ENCODE results near the gene ASB3. TPM values are rescaled to one million over a fixed set of nuclear protein-coding genes. Genes with fewer than 3 reads are reported as not detected.

The ASB3 gene
- total RNA-seq, 2 donors from 2014 or later: 37.9 to 40.3 TPM

GRCh38 chr2:53818854-53819435, 32.2 kb upstream of the ASB3 start:
- TF ChIP-seq, protein P1, sequence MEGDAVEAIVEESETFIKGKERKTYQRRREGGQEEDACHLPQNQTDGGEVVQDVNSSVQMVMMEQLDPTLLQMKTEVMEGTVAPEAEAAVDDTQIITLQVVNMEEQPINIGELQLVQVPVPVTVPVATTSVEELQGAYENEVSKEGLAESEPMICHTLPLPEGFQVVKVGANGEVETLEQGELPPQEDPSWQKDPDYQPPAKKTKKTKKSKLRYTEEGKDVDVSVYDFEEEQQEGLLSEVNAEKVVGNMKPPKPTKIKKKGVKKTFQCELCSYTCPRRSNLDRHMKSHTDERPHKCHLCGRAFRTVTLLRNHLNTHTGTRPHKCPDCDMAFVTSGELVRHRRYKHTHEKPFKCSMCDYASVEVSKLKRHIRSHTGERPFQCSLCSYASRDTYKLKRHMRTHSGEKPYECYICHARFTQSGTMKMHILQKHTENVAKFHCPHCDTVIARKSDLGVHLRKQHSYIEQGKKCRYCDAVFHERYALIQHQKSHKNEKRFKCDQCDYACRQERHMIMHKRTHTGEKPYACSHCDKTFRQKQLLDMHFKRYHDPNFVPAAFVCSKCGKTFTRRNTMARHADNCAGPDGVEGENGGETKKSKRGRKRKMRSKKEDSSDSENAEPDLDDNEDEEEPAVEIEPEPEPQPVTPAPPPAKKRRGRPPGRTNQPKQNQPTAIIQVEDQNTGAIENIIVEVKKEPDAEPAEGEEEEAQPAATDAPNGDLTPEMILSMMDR (conservative IDR thresholded peaks at IDR 0.05): no peak
- H3K4me3 Mint-ChIP-seq: no peak overlapping the region
- H3K9me3 ChIP-seq (ENCODE audit: control insufficient read depth, low read length): no peaks in the 10 kb centered on the region
- H3K9me3 Mint-ChIP-seq: no peaks in the 10 kb centered on the region
- H3K27ac ChIP-seq (ENCODE audit: low read depth, low read length): no peak overlapping the region
- peaks cover 23% of the 10 kb centered on the region for H3K36me3 Mint-ChIP-seq (ENCODE audit: low read depth)
- H3K4me3 ChIP-seq (ENCODE audit: low read length): no peak overlapping the region
- peaks cover 37% of the 10 kb centered on the region for H3K36me3 ChIP-seq (ENCODE audit: control insufficient read depth, insufficient read depth, low read length)
- H3K27me3 Mint-ChIP-seq (ENCODE audit: insufficient read depth): no peaks in the 10 kb centered on the region
- H3K4me1 ChIP-seq (ENCODE audit: control insufficient read depth, insufficient read depth, low read length): no peaks in the 10 kb centered on the region
- no peak overlapping the region for H3K27ac Mint-ChIP-seq
- H3K4me1 Mint-ChIP-seq: no peaks in the 10 kb centered on the region
- H3K9ac ChIP-seq (ENCODE audit: extremely low read depth, low read length, poor library complexity, severe bottlenecking): no peak overlapping the region
- H3K27me3 ChIP-seq (ENCODE audit: control insufficient read depth, insufficient read depth, low read length, poor library complexity, severe bottlenecking): no peaks in the 10 kb centered on the region
- no peak for DNase-seq
- 89 to 97% methylated on average over 3 of the region's 3 CpGs for WGBS, 2 experiments (ENCODE audit: insufficient coverage in 1 of 2, insufficient read length in 1 of 2)

GRCh38 chr2:53813151-53813550, 26.4 kb upstream of the ASB3 start:
- Histone ChIP-seq H3K9me3 (ENCODE audit: control insufficient read depth, low read length) (no peaks in the 10 kb centered on the region), H3K4me3 (ENCODE audit: low read length) (no peak overlapping the region), H3K9ac (ENCODE audit: extremely low read depth, low read length, poor library complexity, severe bottlenecking) (no peak overlapping the region), H3K4me1 (ENCODE audit: control insufficient read depth, insufficient read depth, low read length) (no peaks in the 10 kb centered on the region), H3K27ac (ENCODE audit: low read depth, low read length) (no peak overlapping the region), H3K27me3 (ENCODE audit: control insufficient read depth, insufficient read depth, low read length, poor library complexity, severe bottlenecking) (no peaks in the 10 kb centered on the region), H3K36me3 (ENCODE audit: control insufficient read depth, insufficient read depth, low read length) (peaks cover 80% of the 10 kb centered on the region)
- no peak overlapping the region for H3K4me3 Mint-ChIP-seq
- TF ChIP-seq, protein P1 (conservative IDR thresholded peaks at IDR 0.05): no peak
- H3K27me3 Mint-ChIP-seq (ENCODE audit: insufficient read depth): no peaks in the 10 kb centered on the region
- H3K9me3 Mint-ChIP-seq: no peaks in the 10 kb centered on the region
- H3K27ac Mint-ChIP-seq: no peak overlapping the region
- H3K36me3 Mint-ChIP-seq (ENCODE audit: low read depth): peaks cover 58% of the 10 kb centered on the region
- DNase-seq: no peak
- no peaks in the 10 kb centered on the region for H3K4me1 Mint-ChIP-seq

DNA sequence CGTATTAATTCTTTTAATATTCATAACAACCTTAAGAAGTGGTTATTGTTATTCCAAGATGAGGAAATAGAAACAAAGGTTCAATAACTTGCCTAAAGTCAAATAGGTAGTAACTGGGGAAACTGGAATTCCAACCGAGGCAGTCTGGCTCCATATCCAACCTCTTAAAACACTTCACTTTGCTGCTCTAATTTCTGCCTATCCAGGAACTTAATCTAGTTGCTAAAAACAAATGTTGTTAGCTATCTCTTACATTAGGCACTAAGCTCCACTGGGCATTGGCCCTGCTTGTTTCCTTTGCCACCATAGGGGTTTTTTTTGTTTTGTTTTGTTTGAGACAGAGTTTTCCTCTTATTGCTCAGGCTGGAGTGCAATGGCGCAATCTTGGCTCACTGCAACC, 24.8 kb upstream of the ASB3 start:
- WGBS, 2 experiments (ENCODE audit: insufficient coverage in 1 of 2, insufficient read length in 1 of 2): 95% methylated on average over 2 of the region's 3 CpGs; no CpG with 5 or more reads in 1 of the 2 experiments
- H3K4me3 ChIP-seq (ENCODE audit: low read length): no peak overlapping the region
- peaks cover 80% of the 10 kb centered on the region for H3K36me3 ChIP-seq (ENCODE audit: control insufficient read depth, insufficient read depth, low read length)
- H3K27me3 ChIP-seq (ENCODE audit: control insufficient read depth, insufficient read depth, low read length, poor library complexity, severe bottlenecking): no peaks in the 10 kb centered on the region
- no peaks in the 10 kb centered on the region for H3K27me3 Mint-ChIP-seq (ENCODE audit: insufficient read depth)
- H3K36me3 Mint-ChIP-seq (ENCODE audit: low read depth): peaks cover 63% of the 10 kb centered on the region
- DNase-seq: no peak
- H3K9ac ChIP-seq (ENCODE audit: extremely low read depth, low read length, poor library complexity, severe bottlenecking): no peak overlapping the region
- H3K4me3 Mint-ChIP-seq: no peak overlapping the region
- no peaks in the 10 kb centered on the region for H3K4me1 Mint-ChIP-seq
- H3K9me3 Mint-ChIP-seq: no peaks in the 10 kb centered on the region
- no peaks in the 10 kb centered on the region for H3K4me1 ChIP-seq (ENCODE audit: control insufficient read depth, insufficient read depth, low read length)
- H3K27ac ChIP-seq (ENCODE audit: low read depth, low read length): no peak overlapping the region
- no peaks in the 10 kb centered on the region for H3K9me3 ChIP-seq (ENCODE audit: control insufficient read depth, low read length)
- TF ChIP-seq, protein P1 (conservative IDR thresholded peaks at IDR 0.05): no peak
- peak overlapping the region; percentile 64 for H3K27ac Mint-ChIP-seq
